ENCODE results near the gene CDC42BPB. TPM values are rescaled to one million over a fixed set of nuclear protein-coding genes. Genes with fewer than 3 reads are reported as not detected.

Gene CDC42BPB
- total RNA-seq, 1 donor from 2014 or later = 116 TPM

- peaks cover 52% of the 10 kb centered on the region for H3K4me1 Mint-ChIP-seq (ENCODE audit: low read depth, unreplicated experiment)
- Histone ChIP-seq H3K4me3 (ENCODE audit: insufficient read depth, low read depth, low read length) (no peak overlapping the region), H3K27ac (ENCODE audit: low read depth, low read length) (peak overlapping the region; percentile 25), H4K20me1 (ENCODE audit: insufficient read depth, low read length) (peaks cover 82% of the 10 kb centered on the region), H3K36me3 (ENCODE audit: insufficient read depth, low read length) (no peaks in the 10 kb centered on the region), H3K27me3 (ENCODE audit: insufficient read depth, low read length) (no peaks in the 10 kb centered on the region), H3K9ac (ENCODE audit: low read length) (peak overlapping the region; percentile 37), H2AFZ (ENCODE audit: low read depth, low read length) (no peak overlapping the region), H3K4me1 (ENCODE audit: insufficient read depth, low read length) (peaks cover 34% of the 10 kb centered on the region), H3K9me3 (ENCODE audit: insufficient read depth, low read depth, low read length) (no peaks in the 10 kb centered on the region), H3K4me2 (ENCODE audit: low read length) (peak overlapping the region; percentile 67), H3K79me2 (ENCODE audit: insufficient read depth, low read length) (peaks cover 94% of the 10 kb centered on the region)
- peak overlapping the region; percentile 51 for H3K27ac Mint-ChIP-seq (ENCODE audit: unreplicated experiment)
- no peaks in the 10 kb centered on the region for H3K9me3 Mint-ChIP-seq (ENCODE audit: unreplicated experiment)
- DNase-seq (ENCODE audit: low read depth) (no peak), FAIRE-seq (no peak)
- TF ChIP-seq EZH2 (IDR thresholded peaks at IDR 0.05; ENCODE audit: insufficient read depth, low read length) (no peak), CTCF (IDR thresholded peaks at IDR 0.05; ENCODE audit: insufficient read depth, low read depth, low read length) (no peak)
- H3K4me3 Mint-ChIP-seq (ENCODE audit: unreplicated experiment) = no peak overlapping the region
- H3K27me3 Mint-ChIP-seq (ENCODE audit: low read depth, unreplicated experiment) = no peaks in the 10 kb centered on the region
- H3K36me3 Mint-ChIP-seq (ENCODE audit: low read depth, unreplicated experiment) = peaks cover 24% of the 10 kb centered on the region
These were observed 35.2 kb downstream of the CDC42BPB start for GRCh38 chr14:103022002-103022684.

GRCh38 chr14:103021684-103022001, 35.7 kb downstream of the CDC42BPB start:
- H3K4me3 Mint-ChIP-seq (ENCODE audit: unreplicated experiment) = no peak overlapping the region
- H3K4me1 Mint-ChIP-seq (ENCODE audit: low read depth, unreplicated experiment) = peaks cover 55% of the 10 kb centered on the region
- no peak for FAIRE-seq

More at GRCh38 chr14:103021684-103022001, 35.7 kb downstream of the CDC42BPB start:
- no peaks in the 10 kb centered on the region for H3K9me3 Mint-ChIP-seq (ENCODE audit: unreplicated experiment)
- no peak for DNase-seq (ENCODE audit: low read depth)
- H3K27me3 ChIP-seq (ENCODE audit: insufficient read depth, low read length) = no peaks in the 10 kb centered on the region
- no peaks in the 10 kb centered on the region for H3K27me3 Mint-ChIP-seq (ENCODE audit: low read depth, unreplicated experiment)
- H3K27ac Mint-ChIP-seq (ENCODE audit: unreplicated experiment) = peak overlapping the region; percentile 51
- H3K9me3 ChIP-seq (ENCODE audit: insufficient read depth, low read depth, low read length) = no peaks in the 10 kb centered on the region
- peak overlapping the region; percentile 67 for H3K4me2 ChIP-seq (ENCODE audit: low read length)
- TF ChIP-seq EZH2 (IDR thresholded peaks at IDR 0.05; ENCODE audit: insufficient read depth, low read length) = no peak
- no peak for TF ChIP-seq CTCF (IDR thresholded peaks at IDR 0.05; ENCODE audit: insufficient read depth, low read depth, low read length)
- peaks cover 83% of the 10 kb centered on the region for H4K20me1 ChIP-seq (ENCODE audit: insufficient read depth, low read length)
- peak overlapping the region; percentile 37 for H3K9ac ChIP-seq (ENCODE audit: low read length)
- no peak overlapping the region for H3K4me3 ChIP-seq (ENCODE audit: insufficient read depth, low read depth, low read length)
- H3K36me3 Mint-ChIP-seq (ENCODE audit: low read depth, unreplicated experiment) = peaks cover 24% of the 10 kb centered on the region
- peak overlapping the region; percentile 25 for H3K27ac ChIP-seq (ENCODE audit: low read depth, low read length)
- no peaks in the 10 kb centered on the region for H3K36me3 ChIP-seq (ENCODE audit: insufficient read depth, low read length)
- peaks cover 94% of the 10 kb centered on the region for H3K79me2 ChIP-seq (ENCODE audit: insufficient read depth, low read length)
- H3K4me1 ChIP-seq (ENCODE audit: insufficient read depth, low read length) = peaks cover 34% of the 10 kb centered on the region
- no peak overlapping the region for H2AFZ ChIP-seq (ENCODE audit: low read depth, low read length)
